Duodenal mucosa (tissue), 2 donors: ENCODE results near the gene TRANK1.

Experiments
- H3K27ac ChIP-seq: one replicate; pipeline ENCODE4 v1.7.0; 2013; ENCODE audit warnings: low read depth, low read length
- H3K27me3 ChIP-seq, 2 donors: one replicate each; pipeline ENCODE4 v1.7.0; 2013; ENCODE audit warnings: low read length in 2 of 2, control low read depth in 1 of 2; ENCODE audit not compliant: insufficient read depth in 2 of 2, control insufficient read depth in 1 of 2
- H3K36me3 ChIP-seq, 2 donors: one replicate each; pipeline ENCODE4 v1.7.0; 2013; ENCODE audit warnings: low read length in 2 of 2, control low read depth in 1 of 2; ENCODE audit not compliant: insufficient read depth in 2 of 2, control insufficient read depth in 1 of 2
- H3K4me1 ChIP-seq, 2 donors: one replicate each; pipeline ENCODE4 v1.7.0; 2013; ENCODE audit warnings: low read length in 2 of 2, control low read depth in 1 of 2; ENCODE audit not compliant: insufficient read depth in 2 of 2, control insufficient read depth in 1 of 2
- H3K4me3 ChIP-seq, 2 donors: one replicate each; pipeline ENCODE4 v1.7.0; 2013; ENCODE audit warnings: low read length in 2 of 2, low read depth in 1 of 2
- H3K9ac ChIP-seq, 2 donors: one replicate each; pipeline ENCODE4 v1.7.0; 2013; ENCODE audit warnings: low read length in 2 of 2, low read depth in 1 of 2
- H3K9me3 ChIP-seq, 2 donors: one replicate each; pipeline ENCODE4 v1.7.0; 2013; ENCODE audit warnings: low read length in 2 of 2, control low read depth in 1 of 2; ENCODE audit not compliant: control insufficient read depth in 1 of 2

TRANK1 gene

DNA sequence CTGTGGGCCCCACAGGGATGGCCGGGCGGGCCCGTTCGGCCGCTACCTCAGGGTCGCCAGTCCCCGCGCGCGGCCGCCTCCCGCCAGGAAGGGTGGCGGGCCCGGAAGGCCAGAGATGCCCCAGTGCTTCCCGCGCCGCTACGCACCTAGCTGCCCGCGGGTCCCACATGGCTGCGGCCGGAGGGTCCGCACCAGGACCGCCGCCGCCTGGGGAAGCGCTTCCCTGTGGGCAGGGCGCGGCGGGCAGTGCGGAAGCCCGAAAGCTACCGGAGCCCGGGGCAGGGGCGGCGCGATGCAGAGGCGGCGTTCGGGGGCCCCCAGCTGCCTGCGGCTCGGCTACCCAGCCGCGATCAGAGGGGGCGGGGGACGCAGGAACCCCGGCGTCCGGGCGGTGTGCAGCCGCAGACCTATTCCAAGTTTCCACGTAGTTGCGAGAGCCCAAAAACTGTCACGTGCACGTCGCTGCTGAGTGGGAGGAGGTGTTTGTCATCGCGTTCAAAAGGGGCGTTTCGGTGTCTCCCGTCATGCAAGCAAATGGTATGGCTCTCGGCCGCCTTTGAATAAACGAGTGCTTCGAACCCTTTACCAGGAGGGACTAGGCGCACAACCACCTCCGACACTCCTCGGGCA is at the start of gene TRANK1:
Gene TRANK1, minus strand, starts transcription at position 414 of the 630 bp plus-strand sequence. Its CDS starts 245 bp downstream, at position 169.
- Histone ChIP-seq H3K9me3 (no peaks in the 10 kb centered on the region), H3K4me1 (peaks cover 0 to 13% of the 10 kb centered on the region in 2 donors), H3K4me3 (peak within 1 kb of the TSS; percentile 79 to 84), H3K27ac (no peak within 1 kb of the TSS), H3K27me3 (peaks cover 0 to 3% of the 10 kb centered on the region in 2 donors), H3K9ac (peak within 1 kb of the TSS; percentile 52 to 70), H3K36me3 (no peaks in the 10 kb centered on the region)

DNA sequence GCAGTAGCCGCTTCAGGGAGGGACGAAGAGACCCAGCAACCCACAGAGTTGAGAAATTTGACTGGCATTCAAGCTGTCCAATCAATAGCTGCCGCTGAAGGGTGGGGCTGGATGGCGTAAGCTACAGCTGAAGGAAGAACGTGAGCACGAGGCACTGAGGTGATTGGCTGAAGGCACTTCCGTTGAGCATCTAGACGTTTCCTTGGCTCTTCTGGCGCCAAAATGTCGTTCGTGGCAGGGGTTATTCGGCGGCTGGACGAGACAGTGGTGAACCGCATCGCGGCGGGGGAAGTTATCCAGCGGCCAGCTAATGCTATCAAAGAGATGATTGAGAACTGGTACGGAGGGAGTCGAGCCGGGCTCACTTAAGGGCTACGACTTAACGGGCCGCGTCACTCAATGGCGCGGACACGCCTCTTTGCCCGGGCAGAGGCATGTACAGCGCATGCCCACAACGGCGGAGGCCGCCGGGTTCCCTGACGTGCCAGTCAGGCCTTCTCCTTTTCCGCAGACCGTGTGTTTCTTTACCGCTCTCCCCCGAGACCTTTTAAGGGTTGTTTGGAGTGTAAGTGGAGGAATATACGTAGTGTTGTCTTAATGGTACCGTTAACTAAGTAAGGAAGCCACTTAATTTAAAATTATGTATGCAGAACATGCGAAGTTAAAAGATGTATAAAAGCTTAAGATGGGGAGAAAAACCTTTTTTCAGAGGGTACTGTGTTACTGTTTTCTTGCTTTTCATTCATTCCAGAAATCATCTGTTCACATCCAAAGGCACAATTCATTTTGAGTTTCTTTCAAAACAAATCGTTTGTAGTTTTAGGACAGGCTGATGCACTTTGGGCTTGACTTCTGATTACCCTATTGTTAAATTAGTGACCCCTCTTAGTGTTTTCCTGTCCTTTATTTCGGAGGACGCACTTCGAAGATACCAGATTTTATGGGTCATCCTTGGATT is 48.8 kb upstream of the TRANK1 start, which contains the start of gene MLH1:
Gene MLH1, plus strand, starts transcription at position 193 of the 958 bp plus-strand sequence. Its CDS starts 30 bp downstream, at position 223.
- Histone ChIP-seq H3K9me3 (no peaks in the 10 kb centered on the region), H3K27ac (peak within 1 kb of the TSS; percentile 99), H3K36me3 (peaks cover 8 to 23% of the 10 kb centered on the region in 2 donors), H3K9ac (peak within 1 kb of the TSS; percentile 96 to 98), H3K4me1 (peaks cover 37 to 39% of the 10 kb centered on the region in 2 donors), H3K4me3 (peak within 1 kb of the TSS; percentile 81 to 86), H3K27me3 (no peaks in the 10 kb centered on the region)

DNA sequence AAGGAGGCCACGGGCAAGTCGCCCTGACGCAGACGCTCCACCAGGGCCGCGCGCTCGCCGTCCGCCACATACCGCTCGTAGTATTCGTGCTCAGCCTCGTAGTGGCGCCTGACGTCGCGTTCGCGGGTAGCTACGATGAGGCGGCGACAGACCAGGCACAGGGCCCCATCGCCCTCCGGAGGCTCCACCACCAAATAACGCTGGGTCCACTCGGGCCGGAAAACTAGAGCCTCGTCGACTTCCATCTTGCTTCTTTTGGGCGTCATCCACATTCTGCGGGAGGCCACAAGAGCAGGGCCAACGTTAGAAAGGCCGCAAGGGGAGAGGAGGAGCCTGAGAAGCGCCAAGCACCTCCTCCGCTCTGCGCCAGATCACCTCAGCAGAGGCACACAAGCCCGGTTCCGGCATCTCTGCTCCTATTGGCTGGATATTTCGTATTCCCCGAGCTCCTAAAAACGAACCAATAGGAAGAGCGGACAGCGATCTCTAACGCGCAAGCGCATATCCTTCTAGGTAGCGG is 48.0 kb upstream of the TRANK1 start, which contains the start of gene EPM2AIP1:
Gene EPM2AIP1, minus strand, starts transcription at position 326 of the 520 bp plus-strand sequence. Its CDS starts 54 bp downstream, at position 272.
- H3K9ac ChIP-seq = peak within 1 kb of the TSS; percentile 96 to 98
- peaks cover 40 to 42% of the 10 kb centered on the region in 2 donors for H3K4me1 ChIP-seq
- H3K27ac ChIP-seq = peak within 1 kb of the TSS; percentile 99
- no peaks in the 10 kb centered on the region for H3K27me3 ChIP-seq
- H3K4me3 ChIP-seq = peak within 1 kb of the TSS; percentile 81 to 86
- no peaks in the 10 kb centered on the region for H3K9me3 ChIP-seq
- H3K36me3 ChIP-seq = peaks cover 8 to 22% of the 10 kb centered on the region in 2 donors

DNA sequence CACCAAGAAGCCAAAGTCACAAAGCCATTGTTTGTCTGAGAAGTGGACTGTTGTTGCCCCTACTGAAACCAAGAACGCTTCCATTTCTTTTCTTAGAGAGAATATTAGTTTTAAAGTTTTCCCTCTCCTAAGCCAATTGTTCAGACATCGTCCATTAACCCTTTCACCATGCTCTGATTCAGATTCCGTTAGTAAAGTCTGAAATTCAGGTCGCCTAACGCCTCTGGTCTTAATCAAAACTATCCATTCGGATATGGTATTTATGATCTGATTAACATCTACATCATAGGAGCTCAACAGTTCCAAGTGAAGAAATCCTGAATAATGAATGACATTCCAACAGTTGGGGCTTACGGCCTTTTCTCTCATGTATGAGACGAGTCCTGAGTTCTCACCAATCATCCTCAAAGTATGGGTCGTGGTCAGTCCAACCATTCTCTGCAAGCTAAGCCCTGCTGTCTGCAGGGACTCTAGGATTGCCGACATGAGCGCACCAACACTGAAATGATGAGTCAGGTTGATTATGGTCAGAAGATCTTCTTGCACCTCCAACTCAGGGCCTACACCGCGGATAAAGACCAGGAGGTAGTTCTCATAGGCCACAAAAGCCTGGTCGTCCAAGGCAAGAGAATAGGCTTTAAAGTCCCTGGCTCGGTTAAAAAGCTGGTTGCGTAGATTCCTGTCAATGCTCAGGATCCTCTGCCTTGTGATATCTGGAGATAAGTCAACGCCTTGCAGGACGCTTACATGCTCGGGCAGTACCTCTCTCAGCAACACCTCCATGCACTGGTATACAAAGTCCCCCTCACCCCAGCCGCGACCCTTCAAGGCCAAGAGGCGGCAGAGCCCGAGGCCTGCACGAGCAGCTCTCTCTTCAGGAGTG is 47.3 kb upstream of the TRANK1 start:
- no peaks in the 10 kb centered on the region for H3K9me3 ChIP-seq
- no peaks in the 10 kb centered on the region for H3K27me3 ChIP-seq
- peak overlapping the region; percentile 96 for H3K27ac ChIP-seq
- H3K9ac ChIP-seq = peak overlapping the region; percentile 96 to 98
- peaks cover 42 to 45% of the 10 kb centered on the region in 2 donors for H3K4me1 ChIP-seq
- H3K4me3 ChIP-seq = peak overlapping the region; percentile 81 to 85
- peaks cover 13 to 19% of the 10 kb centered on the region in 2 donors for H3K36me3 ChIP-seq

DNA sequence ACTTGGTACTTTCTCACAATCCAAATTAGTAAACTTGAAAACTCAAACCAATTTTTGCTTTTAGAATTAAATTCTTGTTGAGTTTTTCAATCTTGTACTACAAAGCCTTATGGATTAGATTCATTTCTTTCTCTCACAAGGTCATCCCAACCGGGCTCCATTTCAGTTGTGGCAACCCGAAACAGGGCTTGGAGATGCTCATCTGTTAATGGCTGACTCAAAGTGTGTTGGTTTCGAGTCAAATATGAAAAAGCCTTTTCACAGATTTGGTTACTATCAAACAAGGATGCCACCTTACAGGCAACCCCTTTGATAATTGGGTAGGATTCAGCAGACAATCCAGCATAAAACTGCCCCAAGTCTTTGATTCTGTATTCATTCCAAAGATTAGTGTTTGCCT is 46.3 kb upstream of the TRANK1 start:
- H3K27me3 ChIP-seq = no peaks in the 10 kb centered on the region
- no peak overlapping the region for H3K27ac ChIP-seq
- H3K9ac ChIP-seq = peak overlapping the region in 1 of 2 donors; percentile 96
- H3K4me3 ChIP-seq = peak overlapping the region; percentile 81 to 85
- peaks cover 42 to 45% of the 10 kb centered on the region in 2 donors for H3K4me1 ChIP-seq
- H3K9me3 ChIP-seq = no peaks in the 10 kb centered on the region
- peaks cover 13 to 17% of the 10 kb centered on the region in 2 donors for H3K36me3 ChIP-seq

DNA sequence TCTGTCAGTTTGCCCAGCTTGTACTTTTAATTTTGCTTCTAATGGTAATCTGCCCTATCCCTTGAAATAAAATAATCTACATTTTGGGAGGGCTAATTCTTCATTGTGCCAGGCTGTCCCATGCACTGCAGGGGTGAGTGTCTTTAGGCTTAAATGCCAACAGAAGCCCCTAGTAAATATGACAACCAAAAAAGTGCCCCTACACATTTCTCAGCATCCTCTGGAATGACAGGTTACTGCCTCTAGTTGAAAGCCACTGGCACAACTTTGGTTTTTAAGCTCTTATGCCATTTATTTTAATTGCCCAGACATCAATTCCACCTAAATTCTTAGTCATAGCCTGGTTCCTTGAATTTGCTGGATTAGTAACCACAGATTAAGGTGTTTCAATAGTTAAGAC is 44.7 kb upstream of the TRANK1 start:
- peaks cover 24 to 28% of the 10 kb centered on the region in 2 donors for H3K36me3 ChIP-seq
- no peaks in the 10 kb centered on the region for H3K27me3 ChIP-seq
- H3K27ac ChIP-seq = no peak overlapping the region
- peak overlapping the region; percentile 25 to 26 for H3K4me3 ChIP-seq
- H3K9me3 ChIP-seq = no peaks in the 10 kb centered on the region
- H3K4me1 ChIP-seq = peaks cover 41 to 45% of the 10 kb centered on the region in 2 donors
- no peak overlapping the region for H3K9ac ChIP-seq

DNA sequence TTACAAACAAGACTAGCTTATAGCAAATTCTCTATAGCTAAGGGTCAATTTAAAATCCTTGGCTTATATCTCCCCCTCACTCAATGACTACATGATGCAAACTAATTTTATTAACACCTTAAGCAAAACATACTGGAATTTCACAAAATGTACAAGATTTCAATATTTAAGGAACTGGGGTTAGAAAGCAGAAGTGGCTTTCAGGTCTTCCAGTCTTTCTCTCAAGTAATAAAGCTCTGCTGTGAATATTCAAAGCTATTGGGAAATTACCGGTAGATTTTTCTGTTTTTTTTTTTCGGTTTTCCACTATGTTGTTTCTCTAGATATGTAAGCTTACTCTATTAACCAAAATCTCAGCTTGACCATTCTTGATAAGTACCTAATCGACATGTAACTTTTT is 44.2 kb upstream of the TRANK1 start:
- Histone ChIP-seq H3K9ac (no peak overlapping the region), H3K27me3 (no peaks in the 10 kb centered on the region), H3K36me3 (peaks cover 24 to 34% of the 10 kb centered on the region in 2 donors), H3K4me3 (peak overlapping the region; percentile 25 to 26), H3K4me1 (peaks cover 36 to 39% of the 10 kb centered on the region in 2 donors), H3K27ac (no peak overlapping the region), H3K9me3 (no peaks in the 10 kb centered on the region)

DNA sequence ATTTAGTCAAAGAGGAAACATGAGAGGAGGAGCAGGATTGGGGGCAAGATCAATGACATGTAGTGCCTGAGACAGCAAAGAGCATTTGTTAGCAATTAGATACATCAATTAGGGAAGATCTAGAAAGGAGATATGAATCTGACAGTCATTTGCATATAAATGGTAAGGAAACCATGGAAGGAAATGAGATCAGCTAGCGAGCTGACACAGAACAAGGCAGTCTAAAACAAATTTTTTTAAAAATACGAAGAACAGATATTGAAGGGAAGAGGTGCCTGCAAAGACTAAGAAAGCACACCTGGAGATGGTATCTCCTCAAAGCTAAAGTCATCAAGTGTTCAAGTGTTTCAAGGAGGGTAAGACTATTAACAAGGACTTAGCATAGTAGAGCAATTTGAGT is 43.5 kb upstream of the TRANK1 start:
- peak overlapping the region; percentile 8 to 11 for H3K4me3 ChIP-seq
- no peak overlapping the region for H3K27ac ChIP-seq
- no peak overlapping the region for H3K9ac ChIP-seq
- H3K36me3 ChIP-seq = peaks cover 28 to 40% of the 10 kb centered on the region in 2 donors
- H3K27me3 ChIP-seq = no peaks in the 10 kb centered on the region
- peaks cover 35 to 38% of the 10 kb centered on the region in 2 donors for H3K4me1 ChIP-seq
- no peaks in the 10 kb centered on the region for H3K9me3 ChIP-seq

DNA sequence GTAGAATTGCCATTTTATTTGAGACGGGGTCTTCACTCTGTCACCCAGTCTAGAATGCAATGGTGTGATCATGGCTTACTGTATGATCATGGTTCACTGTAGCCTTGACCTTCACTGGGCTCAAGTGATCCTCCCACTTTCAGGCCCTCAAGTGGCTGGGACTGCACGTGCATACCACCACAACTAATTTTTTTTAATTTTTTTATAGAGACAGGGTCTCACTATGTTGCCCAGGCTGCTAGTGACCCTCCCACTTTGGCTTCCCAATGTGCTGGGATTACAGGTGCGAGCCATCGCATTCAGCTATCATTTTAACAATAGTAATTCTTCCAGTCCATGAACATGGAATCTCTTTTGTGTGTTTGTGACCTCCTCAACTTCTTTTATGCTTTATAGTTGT is 36.2 kb upstream of the TRANK1 start:
- no peaks in the 10 kb centered on the region for H3K4me1 ChIP-seq
- no peak overlapping the region for H3K27ac ChIP-seq
- H3K4me3 ChIP-seq = no peak overlapping the region
- H3K9me3 ChIP-seq = peaks cover 8 to 11% of the 10 kb centered on the region in 2 donors
- H3K36me3 ChIP-seq = peaks cover 23 to 33% of the 10 kb centered on the region in 2 donors
- no peak overlapping the region for H3K9ac ChIP-seq
- no peaks in the 10 kb centered on the region for H3K27me3 ChIP-seq
